ENCODE measurements around the gene ENPP7.

Gene ENPP7

GRCh38 chr17:79779084-79779529 lies 48.4 kb downstream of the ENPP7 start:
- DNase-seq, result no peak
- peak overlapping the region; percentile 96 for H3K4me2 ChIP-seq (ENCODE audit: insufficient read depth, low read length)
- H3K36me3 ChIP-seq (ENCODE audit: insufficient read depth, low read length), result peaks cover 52% of the 10 kb centered on the region
- 0 out of 2 replicates have a peak overlapping the region, but pooled peaks have one; percentile 68 for H2AFZ ChIP-seq (ENCODE audit: low read depth, low read length)
- peaks cover 45% of the 10 kb centered on the region for H3K79me2 ChIP-seq (ENCODE audit: insufficient read depth, low read length)
- H3K9me3 ChIP-seq (ENCODE audit: insufficient read depth, low read length, severe bottlenecking), result no peaks in the 10 kb centered on the region
- H3K27ac ChIP-seq (ENCODE audit: low read length), result peak overlapping the region; percentile 62
- peak overlapping the region; percentile 85 for H3K9ac ChIP-seq (ENCODE audit: low read depth, low read length)
- TF ChIP-seq EZH2 (IDR thresholded peaks at IDR 0.05; ENCODE audit: borderline replicate concordance, low read depth, low read length, severe bottlenecking), result no peak
- TF ChIP-seq, protein P1, sequence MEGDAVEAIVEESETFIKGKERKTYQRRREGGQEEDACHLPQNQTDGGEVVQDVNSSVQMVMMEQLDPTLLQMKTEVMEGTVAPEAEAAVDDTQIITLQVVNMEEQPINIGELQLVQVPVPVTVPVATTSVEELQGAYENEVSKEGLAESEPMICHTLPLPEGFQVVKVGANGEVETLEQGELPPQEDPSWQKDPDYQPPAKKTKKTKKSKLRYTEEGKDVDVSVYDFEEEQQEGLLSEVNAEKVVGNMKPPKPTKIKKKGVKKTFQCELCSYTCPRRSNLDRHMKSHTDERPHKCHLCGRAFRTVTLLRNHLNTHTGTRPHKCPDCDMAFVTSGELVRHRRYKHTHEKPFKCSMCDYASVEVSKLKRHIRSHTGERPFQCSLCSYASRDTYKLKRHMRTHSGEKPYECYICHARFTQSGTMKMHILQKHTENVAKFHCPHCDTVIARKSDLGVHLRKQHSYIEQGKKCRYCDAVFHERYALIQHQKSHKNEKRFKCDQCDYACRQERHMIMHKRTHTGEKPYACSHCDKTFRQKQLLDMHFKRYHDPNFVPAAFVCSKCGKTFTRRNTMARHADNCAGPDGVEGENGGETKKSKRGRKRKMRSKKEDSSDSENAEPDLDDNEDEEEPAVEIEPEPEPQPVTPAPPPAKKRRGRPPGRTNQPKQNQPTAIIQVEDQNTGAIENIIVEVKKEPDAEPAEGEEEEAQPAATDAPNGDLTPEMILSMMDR (IDR thresholded peaks at IDR 0.05; ENCODE audit: borderline replicate concordance, extremely low read depth, low read length, poor library complexity, severe bottlenecking), result no peak
- no peak for ATAC-seq (ENCODE audit: insufficient read depth, low read depth)
- H3K27me3 ChIP-seq (ENCODE audit: insufficient read depth, low read length, poor library complexity), result peaks cover 5% of the 10 kb centered on the region
- peaks cover 33% of the 10 kb centered on the region for H3K4me1 ChIP-seq (ENCODE audit: insufficient read depth, low read length)
- peak overlapping the region; percentile 81 to 84; a peak in 3 of 4 replicates for H3K4me3 ChIP-seq (ENCODE audit: low read depth in 1 of 2, low read length in 2 of 2)
- H4K20me1 ChIP-seq (ENCODE audit: insufficient read depth, low read length), result peaks cover 48% of the 10 kb centered on the region

GRCh38 chr17:79779661-79780365 lies 49.1 kb downstream of the ENPP7 start:
- H4K20me1 ChIP-seq (ENCODE audit: insufficient read depth, low read length), result peaks cover 54% of the 10 kb centered on the region
- ATAC-seq (ENCODE audit: insufficient read depth, low read depth), result no peak
- peak overlapping the region; percentile 85; the same call in 1 of the 2 replicates for H3K9ac ChIP-seq (ENCODE audit: low read depth, low read length)
- H3K4me1 ChIP-seq (ENCODE audit: insufficient read depth, low read length), result peaks cover 33% of the 10 kb centered on the region
- no peaks in the 10 kb centered on the region for H3K9me3 ChIP-seq (ENCODE audit: insufficient read depth, low read length, severe bottlenecking)
- H3K79me2 ChIP-seq (ENCODE audit: insufficient read depth, low read length), result peaks cover 45% of the 10 kb centered on the region
- H3K27me3 ChIP-seq (ENCODE audit: insufficient read depth, low read length, poor library complexity), result peaks cover 4% of the 10 kb centered on the region
- peaks cover 59% of the 10 kb centered on the region for H3K36me3 ChIP-seq (ENCODE audit: insufficient read depth, low read length)
- H3K4me3 ChIP-seq (ENCODE audit: low read depth in 1 of 2, low read length in 2 of 2), result peak overlapping the region in 1 of 2 experiments; percentile 81; a peak in 2 of 4 replicates
- TF ChIP-seq, protein P1 (IDR thresholded peaks at IDR 0.05; ENCODE audit: borderline replicate concordance, extremely low read depth, low read length, poor library complexity, severe bottlenecking), result peak; percentile 6
- no peak for TF ChIP-seq EZH2 (IDR thresholded peaks at IDR 0.05; ENCODE audit: borderline replicate concordance, low read depth, low read length, severe bottlenecking)
- peak overlapping the region; percentile 62 for H3K27ac ChIP-seq (ENCODE audit: low read length)
- H2AFZ ChIP-seq (ENCODE audit: low read depth, low read length), result no peak overlapping the region
- no peak for DNase-seq
- peak overlapping the region; percentile 96 for H3K4me2 ChIP-seq (ENCODE audit: insufficient read depth, low read length)

DNA sequence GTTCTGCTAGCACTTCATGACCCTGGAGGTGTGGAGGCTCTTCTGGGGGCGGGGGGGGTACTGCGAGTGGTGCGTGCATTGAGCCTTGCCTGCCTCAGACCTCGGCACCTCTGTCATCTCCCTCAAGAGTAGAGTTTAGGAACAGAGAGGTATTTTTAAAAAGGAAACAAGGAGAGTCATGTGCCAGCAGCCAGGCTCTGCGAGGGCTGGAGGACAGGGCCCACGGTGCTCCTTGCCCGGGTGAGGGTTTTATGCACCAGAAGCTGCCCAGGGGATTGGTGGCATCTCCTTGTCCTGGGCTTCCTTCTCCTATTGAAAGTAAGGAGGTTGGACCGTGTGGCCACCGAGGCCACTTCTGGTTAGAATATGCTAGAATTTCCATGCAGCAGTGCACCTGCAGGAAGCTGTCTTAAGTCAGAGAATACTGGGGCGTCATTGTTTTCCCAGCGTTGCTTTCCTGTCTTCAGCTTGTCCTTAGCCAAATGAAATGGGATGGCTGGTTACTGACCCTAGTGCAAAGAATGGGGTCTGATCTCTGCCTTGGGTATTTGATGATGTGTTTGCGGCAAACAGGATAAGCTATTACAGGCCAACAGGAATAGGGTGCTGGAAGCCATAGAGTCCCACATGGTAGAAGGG lies 50.4 kb downstream of the ENPP7 start:
- no peaks in the 10 kb centered on the region for H3K9me3 ChIP-seq (ENCODE audit: insufficient read depth, low read length, severe bottlenecking)
- H3K79me2 ChIP-seq (ENCODE audit: insufficient read depth, low read length), result peaks cover 45% of the 10 kb centered on the region
- H3K36me3 ChIP-seq (ENCODE audit: insufficient read depth, low read length), result peaks cover 72% of the 10 kb centered on the region
- no peak for ATAC-seq (ENCODE audit: insufficient read depth, low read depth)
- H3K27ac ChIP-seq (ENCODE audit: low read length), result no peak overlapping the region
- H3K27me3 ChIP-seq (ENCODE audit: insufficient read depth, low read length, poor library complexity), result no peaks in the 10 kb centered on the region
- no peak overlapping the region for H3K9ac ChIP-seq (ENCODE audit: low read depth, low read length)
- H3K4me2 ChIP-seq (ENCODE audit: insufficient read depth, low read length), result no peak overlapping the region; the same call in 1 of the 2 replicates
- H3K4me3 ChIP-seq (ENCODE audit: low read depth in 1 of 2, low read length in 2 of 2), result no peak overlapping the region
- H4K20me1 ChIP-seq (ENCODE audit: insufficient read depth, low read length), result peaks cover 67% of the 10 kb centered on the region
- peaks cover 33% of the 10 kb centered on the region for H3K4me1 ChIP-seq (ENCODE audit: insufficient read depth, low read length)
- no peak for TF ChIP-seq EZH2 (IDR thresholded peaks at IDR 0.05; ENCODE audit: borderline replicate concordance, low read depth, low read length, severe bottlenecking)
- TF ChIP-seq, protein P1 (IDR thresholded peaks at IDR 0.05; ENCODE audit: borderline replicate concordance, extremely low read depth, low read length, poor library complexity, severe bottlenecking), result no peak
- DNase-seq, result no peak
- H2AFZ ChIP-seq (ENCODE audit: low read depth, low read length), result no peak overlapping the region
